Measurements from ENCODE around the gene INPP5D.
"Not testable (repeated sequence)": the region's sequence is repeated elsewhere in the genome, so short reads cannot be mapped to it uniquely, and the experiment has no call there.

The INPP5D gene

GRCh38 chr2:233092432-233093165 is 32.5 kb downstream of the INPP5D start:
- Histone ChIP-seq H3K4me1 (ENCODE audit: control insufficient read depth, insufficient read depth, low read length) (no peaks in the 10 kb centered on the region), H3K27me3 (ENCODE audit: control insufficient read depth, insufficient read depth, low read length) (peaks cover 21% of the 10 kb centered on the region), H3K4me2 (ENCODE audit: low read length) (no peak overlapping the region), H3K9ac (ENCODE audit: low read depth, low read length) (no peak overlapping the region), H3K36me3 (ENCODE audit: insufficient read depth, low read length) (no peaks in the 10 kb centered on the region), H3K9me3 (replicated peaks; ENCODE audit: low read length) (no peaks in the 10 kb centered on the region), H3K4me3 (ENCODE audit: low read length) (no peak overlapping the region)

GRCh38 chr2:233093166-233093448 is 33.0 kb downstream of the INPP5D start:
- peaks cover 21% of the 10 kb centered on the region for H3K27me3 ChIP-seq (ENCODE audit: control insufficient read depth, insufficient read depth, low read length)
- H3K9ac ChIP-seq (ENCODE audit: low read depth, low read length): no peak overlapping the region
- no peak overlapping the region for H3K4me2 ChIP-seq (ENCODE audit: low read length)
- no peaks in the 10 kb centered on the region for H3K9me3 ChIP-seq (replicated peaks; ENCODE audit: low read length)
- H3K4me1 ChIP-seq (ENCODE audit: control insufficient read depth, insufficient read depth, low read length): no peaks in the 10 kb centered on the region
- no peak overlapping the region for H3K4me3 ChIP-seq (ENCODE audit: low read length)
- no peaks in the 10 kb centered on the region for H3K36me3 ChIP-seq (ENCODE audit: insufficient read depth, low read length)

- H3K4me1 ChIP-seq (ENCODE audit: control insufficient read depth, insufficient read depth, low read length): no peaks in the 10 kb centered on the region
- H3K9ac ChIP-seq (ENCODE audit: low read depth, low read length): no peak overlapping the region
- no peak overlapping the region for H3K4me3 ChIP-seq (ENCODE audit: low read length)
- peaks cover 21% of the 10 kb centered on the region for H3K27me3 ChIP-seq (ENCODE audit: control insufficient read depth, insufficient read depth, low read length)
- no peak overlapping the region for H3K4me2 ChIP-seq (ENCODE audit: low read length)
- no peaks in the 10 kb centered on the region for H3K9me3 ChIP-seq (replicated peaks; ENCODE audit: low read length)
- H3K36me3 ChIP-seq (ENCODE audit: insufficient read depth, low read length): no peaks in the 10 kb centered on the region
Observed at GRCh38 chr2:233093721-233094120, 33.6 kb downstream of the INPP5D start.

GRCh38 chr2:233094614-233095013 is 34.5 kb downstream of the INPP5D start:
- no peaks in the 10 kb centered on the region for H3K36me3 ChIP-seq (ENCODE audit: insufficient read depth, low read length)
- no peak overlapping the region for H3K4me2 ChIP-seq (ENCODE audit: low read length)
- no peaks in the 10 kb centered on the region for H3K9me3 ChIP-seq (replicated peaks; ENCODE audit: low read length)
- no peak overlapping the region for H3K9ac ChIP-seq (ENCODE audit: low read depth, low read length)
- no peaks in the 10 kb centered on the region for H3K4me1 ChIP-seq (ENCODE audit: control insufficient read depth, insufficient read depth, low read length)
- H3K27me3 ChIP-seq (ENCODE audit: control insufficient read depth, insufficient read depth, low read length): peaks cover 21% of the 10 kb centered on the region
- H3K4me3 ChIP-seq (ENCODE audit: low read length): no peak overlapping the region

GRCh38 chr2:233096006-233096405 is 35.9 kb downstream of the INPP5D start:
- H3K36me3 ChIP-seq (ENCODE audit: insufficient read depth, low read length): no peaks in the 10 kb centered on the region
- H3K4me2 ChIP-seq (ENCODE audit: low read length): no peak overlapping the region
- no peak overlapping the region for H3K9ac ChIP-seq (ENCODE audit: low read depth, low read length)
- H3K4me3 ChIP-seq (ENCODE audit: low read length): no peak overlapping the region
- H3K4me1 ChIP-seq (ENCODE audit: control insufficient read depth, insufficient read depth, low read length): no peaks in the 10 kb centered on the region
- H3K27me3 ChIP-seq (ENCODE audit: control insufficient read depth, insufficient read depth, low read length): peaks cover 21% of the 10 kb centered on the region
- no peaks in the 10 kb centered on the region for H3K9me3 ChIP-seq (replicated peaks; ENCODE audit: low read length)

- no peaks in the 10 kb centered on the region for H3K4me1 ChIP-seq (ENCODE audit: control insufficient read depth, insufficient read depth, low read length)
- H3K9ac ChIP-seq (ENCODE audit: low read depth, low read length): no peak overlapping the region
- no peaks in the 10 kb centered on the region for H3K9me3 ChIP-seq (replicated peaks; ENCODE audit: low read length)
- peaks cover 19% of the 10 kb centered on the region for H3K27me3 ChIP-seq (ENCODE audit: control insufficient read depth, insufficient read depth, low read length)
- H3K4me3 ChIP-seq (ENCODE audit: low read length): no peak overlapping the region
- H3K36me3 ChIP-seq (ENCODE audit: insufficient read depth, low read length): no peaks in the 10 kb centered on the region
- no peak overlapping the region for H3K4me2 ChIP-seq (ENCODE audit: low read length)
Observed at GRCh38 chr2:233098618-233099017, 38.5 kb downstream of the INPP5D start.

- H3K9me3 ChIP-seq (replicated peaks; ENCODE audit: low read length); H3K9ac ChIP-seq (ENCODE audit: low read depth, low read length); H3K4me1 ChIP-seq (ENCODE audit: control insufficient read depth, insufficient read depth, low read length); H3K4me3 ChIP-seq (ENCODE audit: low read length); H3K4me2 ChIP-seq (ENCODE audit: low read length); H3K36me3 ChIP-seq (ENCODE audit: insufficient read depth, low read length): not testable (repeated sequence)
- peaks cover 12% of the 10 kb centered on the region for H3K27me3 ChIP-seq (ENCODE audit: control insufficient read depth, insufficient read depth, low read length)
Observed at GRCh38 chr2:233099820-233100191, 39.7 kb downstream of the INPP5D start.

GRCh38 chr2:233100192-233100998 is 40.3 kb downstream of the INPP5D start:
- Histone ChIP-seq H3K36me3 (ENCODE audit: insufficient read depth, low read length) (no peaks in the 10 kb centered on the region), H3K27me3 (ENCODE audit: control insufficient read depth, insufficient read depth, low read length) (peaks cover 8% of the 10 kb centered on the region), H3K4me1 (ENCODE audit: control insufficient read depth, insufficient read depth, low read length) (no peaks in the 10 kb centered on the region), H3K9me3 (replicated peaks; ENCODE audit: low read length) (no peaks in the 10 kb centered on the region), H3K4me2 (ENCODE audit: low read length) (no peak overlapping the region), H3K9ac (ENCODE audit: low read depth, low read length) (no peak overlapping the region), H3K4me3 (ENCODE audit: low read length) (no peak overlapping the region)

- Histone ChIP-seq H3K4me3 (ENCODE audit: low read length) (no peak overlapping the region), H3K27me3 (ENCODE audit: control insufficient read depth, insufficient read depth, low read length) (peaks cover 4% of the 10 kb centered on the region), H3K36me3 (ENCODE audit: insufficient read depth, low read length) (no peaks in the 10 kb centered on the region), H3K9me3 (replicated peaks; ENCODE audit: low read length) (no peaks in the 10 kb centered on the region), H3K9ac (ENCODE audit: low read depth, low read length) (no peak overlapping the region), H3K4me1 (ENCODE audit: control insufficient read depth, insufficient read depth, low read length) (no peaks in the 10 kb centered on the region), H3K4me2 (ENCODE audit: low read length) (no peak overlapping the region)
Observed at GRCh38 chr2:233101141-233101540, 41.0 kb downstream of the INPP5D start.

- Histone ChIP-seq H3K36me3 (ENCODE audit: insufficient read depth, low read length) (no peaks in the 10 kb centered on the region), H3K9ac (ENCODE audit: low read depth, low read length) (no peak overlapping the region), H3K4me2 (ENCODE audit: low read length) (no peak overlapping the region)
Observed at GRCh38 chr2:233101816-233102215, 41.7 kb downstream of the INPP5D start.

GRCh38 chr2:233105156-233105895 is 45.2 kb downstream of the INPP5D start:
- no peaks in the 10 kb centered on the region for H3K9me3 ChIP-seq (replicated peaks; ENCODE audit: low read length)
- H3K9ac ChIP-seq (ENCODE audit: low read depth, low read length): no peak overlapping the region
- H3K4me2 ChIP-seq (ENCODE audit: low read length): no peak overlapping the region
- no peaks in the 10 kb centered on the region for H3K4me1 ChIP-seq (ENCODE audit: control insufficient read depth, insufficient read depth, low read length)
- no peaks in the 10 kb centered on the region for H3K36me3 ChIP-seq (ENCODE audit: insufficient read depth, low read length)
- peaks cover 32% of the 10 kb centered on the region for H3K27me3 ChIP-seq (ENCODE audit: control insufficient read depth, insufficient read depth, low read length)
- H3K4me3 ChIP-seq (ENCODE audit: low read length): no peak overlapping the region

More at GRCh38 chr2:233101816-233102215, 41.7 kb downstream of the INPP5D start:
- Histone ChIP-seq H3K4me1 (ENCODE audit: control insufficient read depth, insufficient read depth, low read length) (no peaks in the 10 kb centered on the region), H3K4me3 (ENCODE audit: low read length) (no peak overlapping the region), H3K9me3 (replicated peaks; ENCODE audit: low read length) (no peaks in the 10 kb centered on the region), H3K27me3 (ENCODE audit: control insufficient read depth, insufficient read depth, low read length) (peaks cover 8% of the 10 kb centered on the region)
